Measurements from ENCODE around the gene CNN2.

The CNN2 gene

GRCh38 chr19:1085676-1086442 lies 59.5 kb downstream of the CNN2 start:
- H3K4me3 Mint-ChIP-seq: no peak overlapping the region
- no peaks in the 10 kb centered on the region for H3K4me1 Mint-ChIP-seq
- no peaks in the 10 kb centered on the region for H3K27me3 Mint-ChIP-seq (ENCODE audit: low read depth, poor library complexity)

GRCh38 chr19:1086613-1087012 lies 60.2 kb downstream of the CNN2 start:
- Mint-ChIP-seq H3K4me1 (no peaks in the 10 kb centered on the region), H3K9me3 (no peaks in the 10 kb centered on the region), H3K27me3 (ENCODE audit: low read depth, poor library complexity) (no peaks in the 10 kb centered on the region), H3K36me3 (ENCODE audit: low read depth) (peaks cover 6% of the 10 kb centered on the region), H3K4me3 (no peak overlapping the region), H3K27ac (no peak overlapping the region)
- no peak for DNase-seq
- no peak for TF ChIP-seq CTCF (IDR thresholded peaks at IDR 0.05)

More at GRCh38 chr19:1085676-1086442, 59.5 kb downstream of the CNN2 start:
- Mint-ChIP-seq H3K27ac (peak overlapping the region; percentile 71), H3K36me3 (ENCODE audit: low read depth) (peaks cover 6% of the 10 kb centered on the region), H3K9me3 (no peaks in the 10 kb centered on the region)
- TF ChIP-seq CTCF (IDR thresholded peaks at IDR 0.05): no peak
- no peak for DNase-seq

- DNase-seq: no peak
- no peaks in the 10 kb centered on the region for H3K9me3 Mint-ChIP-seq
- no peak for TF ChIP-seq CTCF (IDR thresholded peaks at IDR 0.05)
- H3K27ac Mint-ChIP-seq: peak overlapping the region; percentile 97
- no peak overlapping the region for H3K4me3 Mint-ChIP-seq
- peaks cover 6% of the 10 kb centered on the region for H3K36me3 Mint-ChIP-seq (ENCODE audit: low read depth)
- peaks cover under 1% of the 10 kb centered on the region for H3K4me1 Mint-ChIP-seq
- H3K27me3 Mint-ChIP-seq (ENCODE audit: low read depth, poor library complexity): no peaks in the 10 kb centered on the region
Measured at GRCh38 chr19:1087813-1088415, 61.5 kb downstream of the CNN2 start.

- DNase-seq: no peak
- no peaks in the 10 kb centered on the region for H3K9me3 Mint-ChIP-seq
- H3K4me3 Mint-ChIP-seq: no peak overlapping the region
- H3K27ac Mint-ChIP-seq: no peak overlapping the region
- no peaks in the 10 kb centered on the region for H3K27me3 Mint-ChIP-seq (ENCODE audit: low read depth, poor library complexity)
- no peak for TF ChIP-seq CTCF (IDR thresholded peaks at IDR 0.05)
- H3K36me3 Mint-ChIP-seq (ENCODE audit: low read depth): peaks cover 6% of the 10 kb centered on the region
- H3K4me1 Mint-ChIP-seq: peaks cover 6% of the 10 kb centered on the region
Measured at GRCh38 chr19:1088416-1089010, 62.1 kb downstream of the CNN2 start.
